22Rv1 (cell line): ENCODE data around the gene SHISA2.

Experiments
- ZFX ChIP-seq: fragments of 450-650 bp; IDR thresholded peaks from 2 replicates; pipeline ENCODE4 v1.6.1; 2017; ENCODE audit warnings: antibody characterized with exemption, borderline replicate concordance
- TF ChIP-seq, protein P1 (sequence below): fragments of 450-650 bp; IDR thresholded peaks from 2 replicates; pipeline ENCODE4 v1.5.1; 2017; ENCODE audit warnings: mild to moderate bottlenecking

DNA sequence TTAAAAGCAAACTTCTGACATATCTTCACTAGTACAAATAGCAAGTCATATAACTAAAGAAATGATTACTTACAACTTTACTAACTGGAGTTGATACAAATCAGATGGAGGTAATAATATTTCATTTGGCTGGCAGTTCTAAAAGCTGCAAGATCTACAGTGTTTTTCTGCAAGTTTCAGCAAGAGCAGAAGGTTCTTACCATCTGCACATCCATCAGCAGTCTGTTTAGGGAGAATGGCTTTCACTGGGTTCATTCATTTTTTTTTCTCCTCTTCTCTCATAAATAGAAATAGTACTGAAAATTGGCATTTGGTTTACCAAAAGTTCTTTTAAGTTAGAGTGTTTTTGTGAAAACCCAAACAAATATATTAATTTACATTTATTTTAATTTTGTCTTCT, 3.1 kb upstream of the SHISA2 start:
- TF ChIP-seq, protein P1, sequence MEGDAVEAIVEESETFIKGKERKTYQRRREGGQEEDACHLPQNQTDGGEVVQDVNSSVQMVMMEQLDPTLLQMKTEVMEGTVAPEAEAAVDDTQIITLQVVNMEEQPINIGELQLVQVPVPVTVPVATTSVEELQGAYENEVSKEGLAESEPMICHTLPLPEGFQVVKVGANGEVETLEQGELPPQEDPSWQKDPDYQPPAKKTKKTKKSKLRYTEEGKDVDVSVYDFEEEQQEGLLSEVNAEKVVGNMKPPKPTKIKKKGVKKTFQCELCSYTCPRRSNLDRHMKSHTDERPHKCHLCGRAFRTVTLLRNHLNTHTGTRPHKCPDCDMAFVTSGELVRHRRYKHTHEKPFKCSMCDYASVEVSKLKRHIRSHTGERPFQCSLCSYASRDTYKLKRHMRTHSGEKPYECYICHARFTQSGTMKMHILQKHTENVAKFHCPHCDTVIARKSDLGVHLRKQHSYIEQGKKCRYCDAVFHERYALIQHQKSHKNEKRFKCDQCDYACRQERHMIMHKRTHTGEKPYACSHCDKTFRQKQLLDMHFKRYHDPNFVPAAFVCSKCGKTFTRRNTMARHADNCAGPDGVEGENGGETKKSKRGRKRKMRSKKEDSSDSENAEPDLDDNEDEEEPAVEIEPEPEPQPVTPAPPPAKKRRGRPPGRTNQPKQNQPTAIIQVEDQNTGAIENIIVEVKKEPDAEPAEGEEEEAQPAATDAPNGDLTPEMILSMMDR: no peak
- TF ChIP-seq ZFX: no peak
